Embryonic facial prominence (tissue), 1 donor: ENCODE results near the gene YY1.
"Not testable (repeated sequence)": the region's sequence is repeated elsewhere in the genome, so short reads cannot be mapped to it uniquely, and the experiment has no call there.

Experiments
- DNase-seq: peaks from one replicate; pipeline ENCODE4 v3.0.0-alpha.2; 2016; ENCODE audit errors: extremely low spot score

The YY1 gene

GRCh38 chr14:100283984-100284881 is 45.3 kb downstream of the YY1 start:
- DNase-seq = no peak

DNA sequence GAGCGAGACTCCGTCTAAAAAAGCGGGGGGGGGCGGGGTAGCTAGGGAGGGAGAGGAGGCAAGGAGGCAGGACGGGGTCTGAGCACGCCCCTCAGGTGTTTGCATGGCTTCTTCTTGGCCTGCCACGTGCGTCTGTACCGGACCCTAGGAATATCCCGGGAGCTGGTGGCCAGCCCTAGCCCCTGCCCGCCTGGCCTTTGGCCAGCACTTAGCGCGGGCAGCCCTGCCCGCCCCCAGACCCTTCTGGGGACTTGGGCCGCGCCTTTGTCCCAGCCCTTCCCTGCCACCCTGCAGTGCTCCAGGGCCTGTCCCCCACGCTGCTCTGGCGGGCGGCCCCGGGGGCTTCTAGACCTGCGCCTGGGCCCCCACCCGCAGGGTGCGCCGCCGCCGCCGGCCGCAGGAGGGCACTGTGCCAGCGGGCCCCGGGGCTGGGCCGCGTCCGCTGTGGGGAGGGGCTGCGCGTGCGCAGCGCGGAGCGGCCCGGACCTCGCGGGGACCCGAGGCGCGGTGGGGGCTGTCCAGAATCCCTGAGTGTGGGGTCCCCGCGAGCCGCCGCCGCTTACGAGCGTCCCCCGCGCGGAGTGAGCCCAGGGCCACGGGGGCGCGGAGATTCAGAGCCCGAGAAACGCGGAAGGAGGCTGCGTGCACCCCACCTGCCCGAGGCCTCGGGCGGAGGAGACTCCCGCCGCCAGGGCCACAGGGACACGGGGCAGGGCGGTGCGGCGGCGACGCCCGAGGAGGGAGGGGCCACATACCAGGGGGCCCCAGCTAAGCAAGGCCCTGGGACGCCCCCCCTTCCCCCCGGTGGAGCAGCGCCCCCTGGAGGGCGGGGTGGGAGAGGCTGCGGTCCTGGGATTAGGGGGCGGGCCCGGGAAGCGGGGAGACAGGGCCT is 46.3 kb downstream of the YY1 start:
- no peak for DNase-seq

DNA sequence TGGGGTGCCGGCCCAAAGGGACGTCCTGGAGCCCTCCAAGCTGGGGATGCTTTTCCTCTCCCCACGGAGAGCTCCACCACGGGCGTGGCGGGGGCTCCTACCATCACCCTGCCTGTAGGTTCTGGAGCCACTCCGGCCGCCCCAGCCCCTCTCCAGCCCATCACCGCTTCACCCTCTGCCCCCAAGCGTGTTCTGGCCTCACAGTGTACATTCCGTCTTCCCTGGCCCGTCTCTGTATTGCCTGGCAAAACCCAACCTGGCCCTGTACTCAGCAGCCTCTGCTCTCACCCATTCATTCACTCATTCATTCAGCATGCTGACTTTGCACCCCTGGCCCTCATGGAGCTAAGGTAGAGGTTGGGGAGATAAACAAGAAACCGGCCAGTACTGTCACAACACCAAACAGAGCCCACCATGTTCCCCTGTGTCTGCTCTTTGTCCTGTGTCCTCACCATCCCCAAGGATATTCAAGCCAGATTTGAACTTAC is 47.0 kb downstream of the YY1 start:
- no peak for DNase-seq

DNA sequence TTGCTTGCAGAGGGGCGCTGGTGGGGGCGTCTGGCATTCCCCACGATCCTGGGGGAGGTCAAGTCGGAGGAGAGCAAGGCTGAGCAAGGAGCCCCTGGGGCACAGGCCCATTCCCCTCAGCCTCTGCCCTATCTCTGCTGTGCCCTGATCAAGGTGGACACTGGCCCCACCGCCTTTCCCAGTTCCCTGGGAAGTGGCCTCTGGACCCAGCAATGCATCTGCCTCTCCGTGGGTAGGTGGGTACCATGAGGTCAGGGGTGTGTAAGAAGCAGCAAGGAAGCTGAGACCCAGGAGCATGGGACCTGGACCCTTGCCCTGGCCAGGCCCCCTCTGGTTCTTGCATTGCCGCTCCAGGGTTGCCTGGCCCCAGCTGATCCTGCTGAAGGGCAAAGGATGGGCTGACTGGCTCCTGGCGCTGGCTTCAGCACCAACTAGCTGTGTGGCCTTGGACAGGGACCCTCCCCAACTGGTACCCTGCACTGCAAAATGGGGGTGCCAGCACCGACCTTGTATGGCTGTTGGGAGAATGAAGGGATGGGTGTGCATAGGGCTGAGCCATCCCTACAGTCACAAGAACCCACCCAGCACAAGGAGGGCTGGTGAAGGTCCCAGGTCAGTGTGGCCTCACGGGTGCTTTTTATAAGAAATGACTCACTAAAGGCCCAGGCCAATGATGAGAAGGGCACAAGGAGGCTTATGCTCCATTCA is 47.7 kb downstream of the YY1 start:
- no peak for DNase-seq

DNA sequence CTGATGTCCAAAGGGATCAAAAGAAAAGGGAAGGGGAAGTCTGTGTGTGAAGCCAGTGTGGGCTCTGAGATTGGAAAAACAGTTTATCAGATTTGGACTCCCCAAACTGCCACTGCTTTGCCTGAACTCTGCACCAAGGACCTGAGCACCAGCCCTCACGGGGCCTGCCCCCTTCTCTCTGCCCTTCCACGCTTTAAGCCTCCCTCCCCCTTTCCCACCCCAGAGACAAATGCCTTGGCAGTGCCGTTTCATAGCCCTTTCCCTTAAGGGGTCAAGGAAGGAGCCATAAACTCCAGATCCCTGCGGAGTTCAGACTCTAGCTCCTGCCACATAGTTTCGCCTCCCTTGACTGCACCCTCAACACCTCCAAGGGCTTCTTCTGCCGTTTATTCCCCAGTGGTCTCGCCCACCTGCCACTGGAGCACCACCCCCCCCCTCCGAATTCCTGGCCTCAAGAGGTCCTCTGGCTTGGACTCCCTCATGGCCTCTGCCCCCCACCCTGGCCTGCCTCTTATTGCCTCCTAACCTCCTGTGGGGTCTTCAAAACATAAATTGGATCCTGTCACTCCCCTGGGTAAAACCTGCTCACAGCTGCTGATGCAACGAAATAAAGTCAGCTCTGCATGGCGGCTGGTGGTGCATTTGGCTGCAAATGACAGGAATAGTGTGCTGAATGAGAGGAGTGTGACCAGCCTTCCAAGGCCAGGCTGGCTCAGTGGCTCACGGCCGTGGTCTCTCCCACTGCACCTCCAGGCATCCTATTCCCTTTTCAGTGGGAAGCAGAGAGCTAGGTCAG is 48.5 kb downstream of the YY1 start:
- DNase-seq = no peak

DNA sequence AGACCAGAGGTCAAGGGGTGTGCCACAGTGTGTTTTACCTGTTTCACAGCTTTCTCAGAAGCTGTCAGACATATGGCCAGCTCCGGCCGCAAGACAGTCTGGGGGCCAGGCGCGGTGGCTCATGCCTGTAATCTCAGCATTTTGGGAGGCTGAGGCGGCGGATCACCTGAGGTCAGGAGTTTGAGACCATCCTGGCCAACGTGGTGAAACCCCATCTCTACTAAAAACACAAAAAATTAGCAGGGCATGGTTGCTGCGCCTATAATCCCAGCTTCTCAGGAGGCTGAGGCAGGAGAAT is 49.0 kb downstream of the YY1 start:
- DNase-seq = not testable (repeated sequence)

- no peak for DNase-seq
Measured at GRCh38 chr14:100288382-100289185, 49.6 kb downstream of the YY1 start.

- no peak for DNase-seq
Measured at GRCh38 chr14:100289916-100290606, 51.1 kb downstream of the YY1 start.

GRCh38 chr14:100290607-100291304 is 51.8 kb downstream of the YY1 start:
- DNase-seq = no peak

DNA sequence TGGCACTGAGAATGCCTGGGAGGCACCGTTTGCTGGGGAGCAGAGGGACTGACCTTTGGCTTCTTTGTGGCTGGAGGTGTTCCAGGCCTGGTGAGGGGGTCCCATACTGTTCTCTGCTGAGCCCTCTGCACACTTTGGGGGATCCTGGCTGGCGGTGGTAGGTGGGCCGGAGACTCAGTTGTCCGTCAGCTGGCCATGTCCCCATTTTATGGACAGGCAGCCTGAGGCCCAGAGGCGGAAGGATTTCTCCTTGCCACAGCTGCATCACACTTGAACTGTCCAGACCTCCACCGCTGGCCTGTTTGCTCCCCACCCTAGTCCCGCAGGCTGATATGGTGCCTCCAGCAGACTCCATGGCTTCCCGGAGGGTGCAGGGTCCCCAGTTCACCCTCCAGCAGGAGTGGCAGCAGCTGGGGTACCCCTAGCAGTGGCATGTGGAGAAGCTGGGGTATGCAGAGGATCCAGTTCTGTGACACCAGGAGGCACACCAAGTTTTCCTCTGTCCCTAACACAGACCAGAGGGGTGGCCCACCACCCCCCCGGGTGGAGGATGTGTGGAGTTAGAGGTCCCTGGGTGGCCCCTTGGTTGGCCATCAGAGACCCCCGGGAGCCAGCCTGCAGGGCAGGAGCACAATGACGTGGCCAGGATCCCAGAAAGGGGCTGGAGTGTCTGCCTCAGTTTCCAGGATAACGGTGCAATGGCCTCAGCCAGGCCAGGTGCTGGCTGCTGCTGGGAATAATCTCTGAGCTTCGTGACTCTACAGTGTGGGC is 52.5 kb downstream of the YY1 start:
- no peak for DNase-seq

DNA sequence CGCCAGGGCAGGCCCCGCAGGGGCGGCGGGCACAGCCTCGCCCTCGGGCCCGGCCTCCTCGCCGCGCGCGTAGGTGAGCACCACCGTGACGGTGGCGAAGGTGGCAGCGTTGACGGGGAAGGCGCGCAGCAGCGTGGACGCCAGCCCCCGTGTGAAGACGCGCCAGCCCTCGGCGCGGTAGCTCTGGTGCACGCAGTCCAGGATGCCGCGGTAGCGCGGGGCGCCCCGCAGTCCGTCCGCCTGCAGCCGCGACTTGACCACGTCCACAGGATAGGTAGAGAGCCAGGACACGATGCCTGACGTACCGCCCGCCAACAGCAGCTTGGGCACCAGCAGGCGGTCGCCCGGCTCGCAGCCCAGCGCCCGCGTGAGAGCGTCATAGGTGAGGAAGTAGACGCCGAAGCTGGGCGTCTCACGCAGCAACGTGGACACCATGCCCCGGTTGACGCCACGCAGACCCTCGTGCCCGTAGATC is 53.4 kb downstream of the YY1 start:
- DNase-seq = no peak

- DNase-seq = no peak
Measured at GRCh38 chr14:100292776-100293461, 54.0 kb downstream of the YY1 start.

GRCh38 chr14:100293497-100294212 is 54.7 kb downstream of the YY1 start:
- DNase-seq = no peak

DNA sequence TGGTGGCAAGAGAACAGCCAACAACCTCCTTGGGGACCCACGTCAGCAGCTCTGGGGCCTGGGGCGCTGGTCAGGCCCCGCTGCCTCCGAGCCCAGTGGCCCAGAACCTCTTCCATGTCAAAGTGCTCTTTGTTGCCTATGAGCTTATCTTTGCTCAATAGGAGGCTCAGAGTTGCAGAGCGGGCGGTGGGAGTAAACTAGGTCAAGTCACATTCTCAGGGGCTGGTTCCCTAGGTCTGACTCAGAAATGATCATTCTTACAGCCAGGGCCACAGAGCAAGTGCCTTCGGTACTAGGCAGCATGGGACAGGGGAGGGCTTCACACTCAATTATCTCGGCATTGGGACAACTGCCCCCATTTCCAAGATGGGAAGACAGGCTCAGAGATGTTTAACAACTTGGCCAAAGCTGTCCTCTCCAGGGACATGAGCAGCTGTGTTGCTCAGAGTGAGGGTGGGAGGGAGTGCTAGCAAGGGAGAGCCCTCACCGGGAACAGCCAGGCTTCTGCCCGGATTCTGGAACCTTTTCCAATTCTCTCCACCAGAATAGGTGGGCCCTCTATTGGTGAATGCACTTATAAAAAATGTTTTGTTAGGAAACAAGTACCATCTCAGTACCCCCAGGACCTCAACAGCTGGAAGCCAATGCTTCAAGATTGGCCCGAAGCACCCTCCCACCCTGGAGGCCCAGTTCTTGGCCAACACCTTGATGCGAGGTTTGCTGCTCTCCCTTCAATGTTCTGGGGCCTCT is 55.4 kb downstream of the YY1 start:
- DNase-seq = no peak

DNA sequence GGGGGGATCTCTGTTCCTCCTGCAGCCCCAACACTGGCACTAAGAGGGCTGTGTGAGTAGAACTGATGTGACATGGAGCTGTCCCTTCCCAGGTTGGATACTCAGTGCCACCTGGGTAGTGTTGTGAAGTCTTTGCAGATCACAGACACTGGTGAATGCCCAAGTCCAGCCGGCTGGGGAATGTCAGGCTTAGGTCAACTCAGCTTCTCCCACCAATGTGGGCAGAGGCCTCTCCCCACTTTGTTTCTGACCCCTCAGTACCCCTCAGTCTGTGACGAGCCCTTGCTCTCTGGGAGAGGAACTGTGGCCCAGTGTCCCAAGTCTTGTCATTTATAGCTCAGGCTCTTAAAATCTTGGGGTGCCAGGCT is 56.0 kb downstream of the YY1 start:
- no peak for DNase-seq

GRCh38 chr14:100295376-100296105 is 56.6 kb downstream of the YY1 start:
- DNase-seq = no peak
